ENCODE measurements around the gene GRAMD2A.

DNA sequence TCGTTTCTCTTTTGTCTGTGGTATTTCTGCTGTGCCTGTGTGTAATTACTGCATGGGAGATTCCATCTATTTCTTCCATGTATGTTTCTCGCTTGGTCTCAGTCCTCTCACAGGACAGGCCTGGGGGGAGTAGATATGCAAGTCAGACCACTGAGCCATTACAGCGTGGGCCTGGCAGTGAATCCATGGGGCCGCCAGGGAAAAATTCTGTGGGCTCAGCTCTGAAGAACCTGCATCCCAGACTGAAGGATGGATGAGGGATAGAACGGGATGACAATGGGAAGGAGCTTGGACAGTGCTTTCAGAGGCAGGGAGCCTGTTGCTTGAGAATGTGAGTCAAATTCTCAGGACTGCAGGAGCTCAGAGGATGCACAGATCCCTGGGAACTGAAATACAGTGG lies 24.8 kb downstream of the GRAMD2A start:
- TF ChIP-seq, protein P1, sequence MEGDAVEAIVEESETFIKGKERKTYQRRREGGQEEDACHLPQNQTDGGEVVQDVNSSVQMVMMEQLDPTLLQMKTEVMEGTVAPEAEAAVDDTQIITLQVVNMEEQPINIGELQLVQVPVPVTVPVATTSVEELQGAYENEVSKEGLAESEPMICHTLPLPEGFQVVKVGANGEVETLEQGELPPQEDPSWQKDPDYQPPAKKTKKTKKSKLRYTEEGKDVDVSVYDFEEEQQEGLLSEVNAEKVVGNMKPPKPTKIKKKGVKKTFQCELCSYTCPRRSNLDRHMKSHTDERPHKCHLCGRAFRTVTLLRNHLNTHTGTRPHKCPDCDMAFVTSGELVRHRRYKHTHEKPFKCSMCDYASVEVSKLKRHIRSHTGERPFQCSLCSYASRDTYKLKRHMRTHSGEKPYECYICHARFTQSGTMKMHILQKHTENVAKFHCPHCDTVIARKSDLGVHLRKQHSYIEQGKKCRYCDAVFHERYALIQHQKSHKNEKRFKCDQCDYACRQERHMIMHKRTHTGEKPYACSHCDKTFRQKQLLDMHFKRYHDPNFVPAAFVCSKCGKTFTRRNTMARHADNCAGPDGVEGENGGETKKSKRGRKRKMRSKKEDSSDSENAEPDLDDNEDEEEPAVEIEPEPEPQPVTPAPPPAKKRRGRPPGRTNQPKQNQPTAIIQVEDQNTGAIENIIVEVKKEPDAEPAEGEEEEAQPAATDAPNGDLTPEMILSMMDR (IDR thresholded peaks at IDR 0.05): no peak
- no peak for TF ChIP-seq POLR2A (IDR thresholded peaks at IDR 0.05)
